ENCODE measurements around the gene MYOCD.

Gene MYOCD

GRCh38 chr17:12765548-12765947 is 99.9 kb downstream of the MYOCD start:
- no peak for DNase-seq (ENCODE audit: low spot score)

- no peak for DNase-seq (ENCODE audit: low spot score)
Observed at GRCh38 chr17:12768255-12768654, 102.6 kb downstream of the MYOCD start.

- DNase-seq (ENCODE audit: low spot score): no peak
Observed at GRCh38 chr17:12769981-12770380, 104.3 kb downstream of the MYOCD start.

- DNase-seq (ENCODE audit: low spot score): no peak
Observed at GRCh38 chr17:12773153-12773552, 107.5 kb downstream of the MYOCD start.

GRCh38 chr17:12789075-12789480 is 123.4 kb downstream of the MYOCD start:
- no peak for DNase-seq (ENCODE audit: low spot score)

- DNase-seq (ENCODE audit: low spot score): peak; percentile 27
Observed at GRCh38 chr17:12789481-12790248, 124.0 kb downstream of the MYOCD start, which contains the start of gene ARHGAP44. Gene ARHGAP44 (plus strand): TSS chr17:12789498. CDS start chr17:12789839, 341 bp downstream.

GRCh38 chr17:12790249-12791106 is 124.8 kb downstream of the MYOCD start:
- DNase-seq (ENCODE audit: low spot score): no peak

GRCh38 chr17:12794919-12795532 is 129.3 kb downstream of the MYOCD start:
- no peak for DNase-seq (ENCODE audit: low spot score)

GRCh38 chr17:12800855-12801365 is 135.2 kb downstream of the MYOCD start:
- DNase-seq (ENCODE audit: low spot score): no peak

- DNase-seq (ENCODE audit: low spot score): no peak
Observed at GRCh38 chr17:12806630-12807029, 140.9 kb downstream of the MYOCD start.

GRCh38 chr17:12808723-12809122 is 143.0 kb downstream of the MYOCD start:
- DNase-seq (ENCODE audit: low spot score): no peak

GRCh38 chr17:12812877-12813276 is 147.2 kb downstream of the MYOCD start:
- DNase-seq (ENCODE audit: low spot score): no peak

- no peak for DNase-seq (ENCODE audit: low spot score)
Observed at GRCh38 chr17:12813664-12814063, 148.0 kb downstream of the MYOCD start.

GRCh38 chr17:12814718-12815117 is 149.0 kb downstream of the MYOCD start:
- DNase-seq (ENCODE audit: low spot score): no peak

GRCh38 chr17:12815642-12816141 is 150.0 kb downstream of the MYOCD start:
- DNase-seq (ENCODE audit: low spot score): no peak
